Skin epidermis (tissue), 12 donors: Measurements from ENCODE around the gene HNRNPC.
"Not testable (repeated sequence)": the region's sequence is repeated elsewhere in the genome, so short reads cannot be mapped to it uniquely, and the experiment has no call there.

Experiments used
- H3K27ac ChIP-seq, 21 experiments: fragments of 200-600 bp; sonication (generic) in 11 of 21; one replicate each; pipeline ENCODE4 v1.5.0; 2020; ENCODE audit warnings: mild to moderate bottlenecking in 3 of 21, inconsistent platforms in 2 of 21, moderate library complexity in 2 of 21
- H3K4me3 ChIP-seq, 7 experiments: fragments of 200-600 bp; sonication (generic) in 2 of 7; one replicate each; pipeline ENCODE4 v1.5.0; 2020; ENCODE audit warnings: inconsistent platforms in 2 of 7, mild to moderate bottlenecking in 2 of 7, moderate library complexity in 1 of 7

Gene HNRNPC

DNA sequence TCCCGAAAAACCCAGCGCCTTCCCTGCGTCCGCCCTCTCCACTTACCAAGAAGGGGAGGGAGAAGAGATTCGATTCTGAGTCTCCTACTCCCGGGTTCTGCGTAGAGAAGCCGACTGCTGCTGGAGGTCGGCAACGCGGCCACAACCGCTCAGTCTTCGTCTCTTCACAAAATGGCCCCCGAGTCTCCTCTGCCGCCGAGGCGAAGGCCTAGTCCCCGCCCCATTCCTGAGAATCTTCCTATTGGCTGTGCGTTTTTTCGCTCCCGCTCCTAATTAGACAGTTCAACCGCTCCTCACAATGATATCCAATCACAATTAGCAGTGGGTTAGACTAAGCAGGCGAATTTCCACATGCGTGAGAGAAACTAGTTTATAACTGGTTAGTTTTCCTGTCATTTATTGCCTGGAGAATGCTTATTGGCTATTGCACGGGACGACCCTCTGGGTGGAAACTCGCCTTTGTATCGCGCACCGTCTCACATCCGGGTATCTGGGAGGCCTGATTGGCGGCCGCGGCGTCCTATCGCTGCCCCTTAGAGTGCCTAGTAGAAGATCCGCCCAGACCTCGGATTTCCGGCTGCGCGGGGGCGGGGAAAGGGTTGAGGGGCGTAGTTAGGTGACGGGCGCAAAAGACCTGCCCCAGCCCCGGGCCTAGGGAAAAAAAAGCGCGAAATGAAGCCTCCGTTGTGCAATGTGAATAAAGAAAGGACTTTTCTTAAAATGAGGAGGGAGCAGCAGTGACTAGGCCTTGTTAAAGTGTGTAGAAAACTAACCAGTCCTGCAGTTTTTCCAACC is at the start of gene HNRNPC:
HNRNPC (minus strand) TSS at position 191 of the 795 bp plus-strand sequence. CDS start 35,249 bp downstream, outside the sequence.
- peak within 1 kb of the TSS; percentile 85 to 99 (median 94) for H3K27ac ChIP-seq
- peak within 1 kb of the TSS; percentile 71 to 95 (median 83) for H3K4me3 ChIP-seq

DNA sequence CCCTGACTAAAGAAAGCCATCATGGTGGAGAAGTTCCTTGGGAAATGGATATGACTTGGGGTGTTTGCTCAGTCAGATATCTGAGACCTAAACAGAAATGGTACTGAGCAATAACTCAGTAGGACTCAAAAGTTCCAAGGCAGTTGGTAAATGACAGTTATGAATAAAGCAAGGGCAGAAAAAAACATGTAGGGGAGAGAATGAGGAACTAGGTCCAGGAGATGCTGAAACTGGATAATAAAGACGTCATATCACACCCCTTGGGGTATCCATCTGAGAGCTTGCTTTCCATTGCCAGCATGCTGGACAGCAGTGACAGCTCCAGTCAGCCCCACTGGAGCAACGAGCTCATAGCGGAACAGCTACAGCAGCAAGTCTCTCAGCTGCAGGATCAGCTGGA is 48.2 kb upstream of the HNRNPC start:
- Histone ChIP-seq H3K27ac (no peak overlapping the region), H3K4me3 (no peak overlapping the region)

DNA sequence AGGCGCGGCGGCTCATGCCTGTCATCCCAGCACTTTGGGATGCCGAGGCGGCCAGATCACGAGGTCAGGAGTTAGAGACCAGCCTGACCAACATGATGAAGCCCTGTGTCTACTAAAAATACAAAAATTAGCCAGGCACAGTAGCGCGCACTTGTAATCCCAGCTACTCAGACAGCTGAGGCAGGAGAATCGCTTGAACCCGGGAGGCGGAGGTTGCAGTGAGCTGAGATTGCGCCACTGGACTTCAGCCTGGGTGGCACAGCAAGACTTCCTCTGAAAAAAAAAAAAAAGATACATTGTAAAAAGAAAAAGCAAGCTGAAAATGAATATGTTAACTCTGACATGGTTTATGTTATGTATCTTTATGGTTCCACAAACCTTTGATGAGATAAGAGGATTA is 44.3 kb upstream of the HNRNPC start:
- Histone ChIP-seq H3K27ac (no peak overlapping the region), H3K4me3 (no peak overlapping the region)

DNA sequence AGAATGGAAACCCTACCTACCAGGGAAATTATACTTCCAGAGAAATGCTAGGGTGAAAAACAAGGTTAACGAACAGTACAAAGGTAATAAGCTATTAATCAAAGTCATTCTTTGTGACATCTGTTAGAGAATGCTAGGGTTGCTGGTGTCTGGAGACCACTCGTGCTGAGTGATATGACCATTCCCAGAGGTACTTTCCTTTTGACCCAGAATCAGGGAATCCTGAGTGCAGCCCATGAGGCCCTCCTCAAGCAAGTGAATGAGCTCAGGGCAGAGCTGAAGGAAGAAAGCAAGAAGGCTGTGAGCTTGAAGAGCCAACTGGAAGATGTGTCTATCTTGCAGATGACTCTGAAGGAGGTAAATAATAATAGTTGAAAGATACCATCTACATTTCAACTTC is 42.4 kb upstream of the HNRNPC start:
- Histone ChIP-seq H3K4me3 (no peak overlapping the region), H3K27ac (no peak overlapping the region)

DNA sequence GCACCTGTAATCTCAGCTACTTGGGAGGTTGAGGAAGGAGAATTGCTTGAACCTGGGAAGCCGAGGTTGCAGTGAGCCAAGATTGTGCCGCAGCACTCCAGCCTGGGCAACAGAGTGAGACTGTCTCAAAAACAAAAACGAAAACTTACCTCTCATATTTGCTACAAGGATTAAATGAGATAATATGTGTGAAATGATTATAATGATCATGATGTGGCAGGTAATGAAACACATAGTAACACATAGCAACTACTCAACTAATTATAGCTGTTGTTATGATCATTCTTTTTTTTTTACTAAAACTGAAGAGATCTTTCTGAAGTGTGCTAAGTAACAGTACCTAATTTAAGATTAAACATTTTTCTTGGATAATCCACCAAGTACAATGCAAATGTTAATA is 40.7 kb upstream of the HNRNPC start:
- H3K4me3 ChIP-seq: no peak overlapping the region
- H3K27ac ChIP-seq: no peak overlapping the region

DNA sequence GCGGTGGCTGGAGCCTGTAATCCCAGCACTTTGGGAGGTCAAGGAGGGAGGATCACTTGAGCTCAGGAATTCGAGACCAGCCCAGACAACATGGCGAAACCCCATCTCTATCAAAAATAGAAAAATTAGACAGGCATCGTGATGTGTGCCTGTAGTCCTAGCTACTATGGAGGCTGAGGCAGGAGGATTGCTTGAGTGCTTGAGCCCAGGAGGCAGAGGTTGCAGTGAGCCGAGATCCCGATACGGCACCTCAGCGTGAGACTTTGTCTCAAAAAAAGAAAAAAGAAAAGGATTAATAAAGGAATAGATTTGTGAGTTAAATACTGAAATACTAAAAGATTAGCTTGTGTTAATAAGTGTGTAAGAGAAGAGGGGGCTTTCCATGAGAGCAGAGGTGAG is 40.0 kb upstream of the HNRNPC start:
- Histone ChIP-seq H3K27ac (peak overlapping the region in 11 of 21 experiments; percentile 24 to 79 (median 63)), H3K4me3 (peak overlapping the region in 6 of 7 experiments; percentile 6 to 37 (median 20))

DNA sequence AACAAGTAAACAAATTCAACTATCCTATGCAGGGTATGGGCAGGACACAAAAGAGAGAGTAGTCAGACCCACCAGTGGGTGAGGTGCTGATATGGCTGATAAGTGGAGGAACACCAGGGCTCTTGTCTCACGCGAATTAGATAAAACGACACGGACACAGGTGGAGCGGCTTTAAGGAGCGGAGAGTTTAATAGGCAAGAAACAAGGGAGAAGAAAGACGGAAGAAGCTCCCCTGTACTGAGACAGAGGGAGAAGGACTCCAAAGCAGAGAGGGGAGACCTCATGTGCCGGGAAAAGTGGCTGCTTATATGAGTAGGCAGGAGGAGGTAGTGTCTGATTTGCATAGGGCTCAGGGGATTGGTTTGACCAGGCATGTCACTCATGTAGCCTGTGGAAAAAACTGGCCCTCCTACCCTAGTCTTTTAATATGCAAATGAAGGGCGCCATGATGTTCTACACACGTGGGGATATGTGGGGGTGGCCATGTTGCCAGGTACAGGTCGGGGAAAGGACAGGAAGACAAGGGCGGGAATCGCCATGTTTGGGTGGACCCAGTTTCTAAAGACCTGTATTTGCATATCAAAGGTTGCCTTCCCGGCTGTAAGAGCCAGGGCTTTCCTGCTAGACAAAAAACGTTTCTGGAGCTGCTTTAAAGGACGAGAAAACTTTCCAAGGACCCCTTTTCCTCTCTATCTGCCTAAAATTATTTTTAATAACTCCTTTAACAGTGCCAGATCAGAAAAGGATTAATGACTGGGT is 39.4 kb upstream of the HNRNPC start:
- H3K4me3 ChIP-seq: peak overlapping the region in 6 of 7 experiments; percentile 9 to 37 (median 20)
- peak overlapping the region in 15 of 21 experiments; percentile 20 to 79 (median 63) for H3K27ac ChIP-seq

DNA sequence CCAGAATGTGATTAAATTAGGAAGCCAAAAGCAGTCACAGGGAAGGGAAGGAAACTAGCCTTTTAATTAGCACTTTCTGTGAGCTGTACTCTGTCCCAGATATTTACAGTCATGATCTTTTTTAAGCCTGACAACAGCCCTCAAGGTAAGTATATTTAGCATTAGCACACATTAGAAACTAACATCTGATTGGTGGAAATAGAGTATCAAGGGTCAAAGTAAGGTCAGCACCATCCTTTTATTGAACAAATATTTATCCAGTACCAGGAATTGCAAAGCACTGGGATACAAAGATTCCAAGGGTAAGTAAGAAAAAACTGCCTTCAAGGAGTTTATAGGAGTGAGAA is 38.9 kb upstream of the HNRNPC start:
- Histone ChIP-seq H3K27ac (peak overlapping the region in 13 of 21 experiments; percentile 4 to 79 (median 62)), H3K4me3 (peak overlapping the region in 4 of 7 experiments; percentile 9 to 37 (median 31))

DNA sequence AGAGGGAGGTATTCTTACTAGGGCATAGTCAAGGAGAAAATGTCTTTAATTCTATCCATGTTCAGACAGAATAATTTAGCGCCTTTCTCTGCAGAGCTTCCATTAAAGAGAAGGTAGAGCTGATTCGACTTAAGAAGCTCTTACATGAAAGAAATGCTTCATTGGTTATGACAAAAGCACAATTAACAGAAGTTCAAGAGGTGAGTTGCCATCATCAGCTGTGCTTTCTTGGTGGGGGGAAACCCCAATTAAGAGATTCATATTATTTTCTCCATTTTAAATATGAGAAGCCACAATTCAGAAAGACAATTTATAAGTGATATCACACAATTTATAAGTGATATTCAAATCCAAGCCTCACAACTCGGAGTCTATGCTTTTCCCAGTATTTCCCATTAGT is 38.4 kb upstream of the HNRNPC start:
- no peak overlapping the region for H3K4me3 ChIP-seq
- H3K27ac ChIP-seq: no peak overlapping the region

DNA sequence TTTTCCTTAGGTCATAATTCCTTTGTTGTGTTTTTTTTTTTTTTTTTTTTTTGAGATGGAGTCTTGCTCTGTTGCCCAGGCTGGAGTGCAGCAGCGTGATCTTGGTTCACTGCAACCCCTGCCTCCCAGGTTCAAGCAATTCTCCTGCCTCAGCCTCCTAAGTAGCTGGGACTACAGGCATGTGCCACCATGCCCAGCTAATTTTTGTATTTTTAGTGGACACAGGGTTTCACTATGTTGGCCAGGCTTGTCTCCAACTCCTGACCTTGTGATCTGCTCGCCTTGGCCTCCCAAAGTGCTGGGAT is 33.5 kb upstream of the HNRNPC start:
- H3K27ac ChIP-seq, H3K4me3 ChIP-seq: not testable (repeated sequence)

DNA sequence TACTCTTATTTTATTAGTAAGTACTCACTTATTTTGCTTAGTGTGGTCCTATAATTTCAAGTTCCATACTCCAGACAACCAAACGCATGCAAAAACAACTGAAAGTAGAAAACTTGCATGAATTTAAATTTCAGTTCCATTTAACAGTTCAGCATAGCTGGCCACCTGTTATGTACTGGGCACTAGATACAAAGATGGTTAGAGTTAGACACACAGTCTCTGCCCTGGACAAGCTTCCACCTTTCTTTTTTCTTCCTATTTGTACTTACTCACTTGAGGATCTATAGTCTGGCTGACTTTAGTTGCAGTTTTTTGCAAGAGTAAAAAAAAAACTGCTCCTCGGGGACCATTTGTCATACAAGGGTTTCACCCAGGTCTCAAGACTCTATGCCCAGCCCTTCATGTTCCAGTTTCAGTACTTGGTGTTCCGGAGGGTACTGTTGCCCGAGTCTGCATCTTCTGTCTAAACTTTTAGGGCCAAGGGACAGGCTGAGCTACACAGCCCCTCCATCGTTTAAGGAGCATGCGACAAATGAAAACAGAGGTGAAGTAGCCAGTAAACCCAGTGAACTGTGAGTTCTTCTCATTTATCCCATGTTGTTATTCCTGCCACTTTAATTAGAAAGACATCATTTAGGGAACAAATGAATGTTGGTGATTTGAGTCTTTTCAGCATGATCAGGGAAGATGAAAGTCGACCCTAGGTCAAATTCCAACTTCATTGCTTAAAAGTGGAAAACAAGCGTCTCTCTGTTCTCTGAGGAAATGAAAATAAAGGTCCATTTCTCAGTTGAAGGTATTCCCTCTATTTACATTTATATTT is 33.0 kb upstream of the HNRNPC start:
- H3K4me3 ChIP-seq: no peak overlapping the region
- H3K27ac ChIP-seq: no peak overlapping the region

DNA sequence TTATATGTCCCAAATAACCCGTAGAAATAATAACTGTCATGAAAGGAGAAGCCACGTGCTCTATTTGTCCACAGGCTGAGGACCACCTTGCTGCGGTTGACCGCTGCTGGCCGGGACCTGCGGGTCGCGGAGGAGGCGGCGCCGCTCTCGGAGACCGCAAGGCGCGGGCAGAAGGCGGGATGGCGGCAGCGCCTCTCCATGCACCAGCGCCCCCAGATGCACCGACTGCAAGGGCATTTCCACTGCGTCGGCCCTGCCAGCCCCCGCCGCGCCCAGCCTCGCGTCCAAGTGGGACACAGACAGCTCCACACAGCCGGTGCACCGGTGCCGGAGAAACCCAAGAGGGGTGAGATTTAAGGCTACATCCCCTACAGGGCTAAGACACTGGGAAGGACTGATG is 31.6 kb upstream of the HNRNPC start:
- Histone ChIP-seq H3K27ac (no peak overlapping the region), H3K4me3 (peak overlapping the region in 4 of 7 experiments; percentile 2 to 24 (median 11))

DNA sequence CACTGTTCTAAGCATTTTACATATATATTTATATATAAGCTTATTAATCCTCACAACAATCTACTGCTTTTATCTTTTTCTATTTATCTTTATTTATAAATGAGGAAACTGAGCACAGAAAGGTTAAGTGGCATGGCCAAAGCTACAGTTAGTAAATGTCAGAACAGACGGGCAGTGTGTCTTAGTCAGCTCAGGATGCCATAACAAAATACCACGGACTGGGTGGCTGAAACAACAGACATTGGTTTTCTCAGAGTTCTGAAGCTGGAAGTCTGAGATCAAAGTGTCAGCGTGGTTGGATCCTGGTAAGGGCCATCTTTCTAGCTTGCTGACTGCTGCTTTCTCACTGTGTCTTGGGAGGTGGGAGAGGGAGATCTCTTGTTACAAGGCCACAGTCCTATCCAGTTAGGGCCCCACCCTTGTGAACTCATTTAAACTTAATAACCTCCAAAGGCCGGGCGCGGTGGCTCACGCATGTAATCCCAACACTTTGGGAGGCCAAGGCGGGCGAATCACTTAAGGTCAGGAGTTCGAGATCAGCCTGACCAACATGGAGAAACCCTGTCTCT is 30.4 kb upstream of the HNRNPC start:
- Histone ChIP-seq H3K4me3 (no peak overlapping the region), H3K27ac (no peak overlapping the region)

DNA sequence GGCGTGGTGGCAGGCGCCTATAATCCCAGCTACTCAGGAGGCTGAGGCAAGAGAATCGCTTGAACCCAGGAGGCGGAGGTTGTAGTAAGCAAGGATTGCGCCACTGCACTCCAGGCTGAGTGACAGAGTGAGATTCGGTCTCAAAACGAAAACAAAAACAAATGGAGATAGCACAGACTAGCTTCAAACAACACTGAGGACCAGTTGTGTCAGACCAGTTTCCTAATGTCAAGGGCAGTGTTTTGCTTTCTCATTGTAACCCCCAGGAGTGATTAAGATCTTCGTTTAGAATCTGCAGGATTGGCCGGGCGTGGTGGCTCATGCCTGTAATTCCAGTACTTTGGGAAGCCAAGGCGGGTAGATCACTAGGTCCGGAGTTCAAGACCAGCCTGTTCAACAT is 29.1 kb upstream of the HNRNPC start:
- no peak overlapping the region for H3K27ac ChIP-seq
- H3K4me3 ChIP-seq: no peak overlapping the region

DNA sequence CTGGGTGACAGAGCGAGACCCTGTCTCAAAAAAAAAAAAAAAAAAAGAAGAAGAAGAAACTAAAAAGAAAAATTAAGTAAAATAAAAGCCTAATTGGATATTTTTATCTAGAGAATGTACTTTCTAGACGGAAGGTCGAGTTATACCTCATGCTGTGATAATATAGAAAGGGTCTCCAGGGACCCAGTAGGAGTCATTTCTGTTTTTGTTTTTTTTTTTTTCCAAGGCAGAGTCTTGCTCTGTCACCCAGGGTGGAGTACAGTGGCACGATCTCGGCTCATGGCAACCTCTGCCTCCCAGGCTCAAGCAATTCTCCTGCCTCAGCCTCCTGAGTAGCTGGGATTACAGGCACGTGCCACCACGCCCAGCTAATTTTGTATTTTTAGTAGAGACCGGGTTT is 24.8 kb upstream of the HNRNPC start:
- H3K27ac ChIP-seq, H3K4me3 ChIP-seq: not testable (repeated sequence)

DNA sequence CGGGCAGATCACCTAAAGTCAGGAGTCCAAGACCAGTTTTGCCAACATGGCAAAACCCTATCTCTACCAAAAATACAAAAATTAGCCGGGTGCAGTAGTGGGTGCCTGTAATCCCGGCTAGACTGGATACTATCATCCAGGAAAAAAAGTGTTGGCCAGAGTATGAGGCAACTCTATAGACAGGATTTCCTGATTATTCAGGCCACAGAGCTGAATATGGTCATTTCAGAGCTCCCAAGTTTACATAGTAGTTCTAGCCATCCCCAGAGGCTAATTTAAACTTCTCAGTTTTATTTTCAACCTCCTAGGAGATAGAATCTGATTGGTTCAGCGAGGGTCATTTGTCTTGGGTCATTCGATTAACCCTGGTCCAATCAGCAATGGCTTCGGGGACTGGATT is 17.9 kb upstream of the HNRNPC start:
- Histone ChIP-seq H3K27ac (no peak overlapping the region), H3K4me3 (no peak overlapping the region)

DNA sequence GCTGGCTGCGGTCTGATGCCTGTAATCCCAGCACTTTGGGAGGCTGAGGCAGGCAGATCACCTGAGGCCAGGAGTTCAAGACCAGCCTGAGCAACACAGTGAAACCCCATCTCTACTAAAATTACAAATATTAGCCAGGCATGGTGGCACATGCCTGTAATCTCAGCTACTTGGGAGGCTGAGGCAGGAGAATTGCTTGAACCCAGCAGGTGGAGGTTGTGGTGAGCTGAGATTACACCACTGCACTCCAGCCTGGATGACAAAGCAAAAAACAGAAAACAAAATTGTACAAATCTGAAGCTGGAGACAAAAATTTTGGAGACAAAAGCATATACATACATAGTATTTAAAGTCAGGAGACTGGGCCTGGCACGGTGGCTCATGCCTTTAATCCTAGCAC is 17.3 kb upstream of the HNRNPC start:
- H3K4me3 ChIP-seq, H3K27ac ChIP-seq: not testable (repeated sequence)

DNA sequence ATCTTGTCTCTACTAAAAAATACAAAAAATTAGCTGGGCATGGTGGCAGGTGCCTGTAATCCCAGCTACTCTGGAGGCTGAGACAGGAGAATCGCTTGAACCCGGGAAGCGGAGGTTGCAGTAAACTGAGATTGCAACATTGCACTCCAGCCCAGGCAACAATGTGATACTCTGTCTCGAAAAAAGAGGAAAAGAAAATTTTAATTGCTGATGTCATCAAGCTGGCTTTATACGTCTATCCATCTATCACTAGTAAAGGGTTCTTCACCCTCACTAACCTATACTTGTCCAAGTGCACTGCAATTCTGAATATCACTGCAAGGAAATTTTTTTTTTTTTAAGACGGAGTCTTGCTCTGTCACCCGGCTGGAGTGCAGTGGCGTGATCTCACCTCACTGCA is 12.7 kb upstream of the HNRNPC start:
- H3K4me3 ChIP-seq, H3K27ac ChIP-seq: not testable (repeated sequence)

DNA sequence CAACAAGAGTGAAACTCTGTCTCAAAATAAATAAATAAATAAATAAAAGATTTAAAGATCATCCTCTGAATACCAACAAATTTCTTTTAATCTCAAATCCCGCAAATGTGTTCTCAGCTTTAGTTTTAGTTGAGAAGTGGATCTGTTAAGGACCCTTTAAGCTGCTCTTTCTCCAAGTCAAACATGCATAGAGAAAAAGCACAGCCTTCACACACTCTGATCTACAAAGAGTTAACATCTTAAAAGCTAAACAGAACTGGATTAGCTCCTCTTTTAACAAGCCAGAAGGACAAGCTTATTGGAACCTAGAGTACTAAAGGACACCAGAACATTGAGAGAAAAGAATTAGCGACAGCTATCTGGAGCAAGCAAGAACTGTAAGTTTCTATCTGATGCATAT is 10.5 kb upstream of the HNRNPC start, which contains the start of gene RPGRIP1:
RPGRIP1 (plus strand) TSS at position 301 of the 400 bp plus-strand sequence. CDS start 7,894 bp downstream, outside the sequence.
- Histone ChIP-seq H3K4me3 (no peak within 1 kb of the TSS), H3K27ac (peak within 1 kb of the TSS in 2 of 21 experiments; percentile 26 to 65)

DNA sequence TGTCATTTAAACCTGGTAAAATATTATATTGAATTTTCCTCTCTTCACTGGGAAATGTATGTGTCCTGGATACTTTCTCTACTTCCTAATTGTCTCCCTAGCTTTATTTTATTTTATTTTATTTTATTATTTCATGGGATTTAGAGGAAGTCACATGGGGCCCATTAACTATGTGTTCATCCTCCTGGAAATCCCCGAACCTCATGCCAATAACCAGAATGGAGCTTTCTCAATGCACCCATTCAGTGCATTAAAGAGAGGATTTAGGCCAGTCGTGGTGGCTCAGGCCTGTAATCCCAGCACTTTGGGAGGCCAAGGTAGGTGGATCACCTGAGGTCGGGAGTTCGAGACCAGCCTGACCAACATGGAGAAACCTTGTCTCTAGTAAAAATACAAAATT is 9.4 kb upstream of the HNRNPC start:
- H3K4me3 ChIP-seq: no peak overlapping the region
- H3K27ac ChIP-seq: peak overlapping the region in 2 of 21 experiments; percentile 26 to 65
